Measurements from ENCODE around the gene UBL5. TPM values are rescaled to one million over a fixed set of nuclear protein-coding genes. Genes with fewer than 3 reads are reported as not detected.
"Not testable (repeated sequence)": the region's sequence is repeated elsewhere in the genome, so short reads cannot be mapped to it uniquely, and the experiment has no call there.

Gene UBL5
- total RNA-seq, 6 experiments from 2014 or later, result 152 to 303 (median 168) TPM

DNA sequence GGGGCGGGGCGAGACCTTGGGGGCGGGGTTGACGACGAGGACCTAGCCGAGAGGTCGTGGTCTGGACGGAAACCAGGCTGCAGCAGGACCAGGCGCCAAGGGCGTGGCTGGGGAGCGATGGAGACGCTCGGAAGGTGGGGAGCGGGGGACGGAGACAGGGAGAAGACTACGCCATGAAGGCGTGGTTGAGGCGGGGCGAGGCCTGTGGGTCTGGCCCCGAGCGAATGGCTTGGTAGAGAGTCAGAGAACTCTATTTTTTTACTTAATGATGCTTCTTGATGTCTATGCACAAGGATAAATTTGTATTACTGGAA, 8.2 kb upstream of the UBL5 start:
- under 1% methylated on average over 18 of the region's 21 CpGs for WGBS (ENCODE audit: insufficient coverage, low coverage, low lambda C conversion rate, missing lambda C conversion rate)
- DNase-seq (no peak), ATAC-seq (no peak)
- intact Hi-C loops (cut with DNase I), result no loop called here
- no peaks in the 10 kb centered on the region for H3K36me3 ChIP-seq
- H3K9me3 ChIP-seq, result no peaks in the 10 kb centered on the region
- peak overlapping the region; percentile 5 to 37 (median 14) for H3K4me3 ChIP-seq
- H3K27ac ChIP-seq, result no peak overlapping the region
- H3K27me3 ChIP-seq, result no peaks in the 10 kb centered on the region
- TF ChIP-seq, protein P1, sequence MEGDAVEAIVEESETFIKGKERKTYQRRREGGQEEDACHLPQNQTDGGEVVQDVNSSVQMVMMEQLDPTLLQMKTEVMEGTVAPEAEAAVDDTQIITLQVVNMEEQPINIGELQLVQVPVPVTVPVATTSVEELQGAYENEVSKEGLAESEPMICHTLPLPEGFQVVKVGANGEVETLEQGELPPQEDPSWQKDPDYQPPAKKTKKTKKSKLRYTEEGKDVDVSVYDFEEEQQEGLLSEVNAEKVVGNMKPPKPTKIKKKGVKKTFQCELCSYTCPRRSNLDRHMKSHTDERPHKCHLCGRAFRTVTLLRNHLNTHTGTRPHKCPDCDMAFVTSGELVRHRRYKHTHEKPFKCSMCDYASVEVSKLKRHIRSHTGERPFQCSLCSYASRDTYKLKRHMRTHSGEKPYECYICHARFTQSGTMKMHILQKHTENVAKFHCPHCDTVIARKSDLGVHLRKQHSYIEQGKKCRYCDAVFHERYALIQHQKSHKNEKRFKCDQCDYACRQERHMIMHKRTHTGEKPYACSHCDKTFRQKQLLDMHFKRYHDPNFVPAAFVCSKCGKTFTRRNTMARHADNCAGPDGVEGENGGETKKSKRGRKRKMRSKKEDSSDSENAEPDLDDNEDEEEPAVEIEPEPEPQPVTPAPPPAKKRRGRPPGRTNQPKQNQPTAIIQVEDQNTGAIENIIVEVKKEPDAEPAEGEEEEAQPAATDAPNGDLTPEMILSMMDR (IDR thresholded peaks at IDR 0.05), result no peak
- TF ChIP-seq POLR2A (IDR thresholded peaks at IDR 0.05), result no peak
- peaks cover 0 to 19% (median 3%) of the 10 kb centered on the region in 4 donors for H3K4me1 ChIP-seq

DNA sequence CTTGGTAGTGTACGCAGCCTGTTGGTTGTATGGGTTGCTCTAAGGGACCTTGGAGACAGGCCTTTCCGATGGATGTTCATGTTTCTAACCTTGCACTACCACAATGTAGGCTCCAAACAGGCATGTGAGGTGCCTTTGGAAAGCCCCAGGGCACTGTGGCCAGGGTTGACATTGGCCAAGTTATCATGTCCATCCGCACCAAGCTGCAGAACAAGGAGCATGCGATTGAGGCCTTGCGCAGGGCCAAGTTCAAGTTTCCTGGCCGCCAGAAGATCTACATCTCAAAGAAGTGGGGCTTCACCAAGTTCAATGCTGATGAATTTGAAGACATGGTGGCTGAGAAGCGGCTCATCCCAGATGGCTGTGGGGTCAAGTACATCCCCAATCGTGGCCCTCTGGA, 7.7 kb upstream of the UBL5 start:
- ATAC-seq; H3K4me3 ChIP-seq; H3K27ac ChIP-seq; intact Hi-C loops (cut with DNase I); H3K27me3 ChIP-seq; H3K9me3 ChIP-seq; DNase-seq; H3K36me3 ChIP-seq: not testable (repeated sequence)
- H3K4me1 ChIP-seq, result peaks cover 0 to 18% (median 3%) of the 10 kb centered on the region in 4 donors
- 87% methylated on average over 3 of the region's 8 CpGs for WGBS (ENCODE audit: insufficient coverage, low coverage, low lambda C conversion rate, missing lambda C conversion rate)

GRCh38 chr19:9823816-9824215, 3.9 kb upstream of the UBL5 start:
- intact Hi-C loops (cut with DNase I), result no loop called here
- Histone ChIP-seq H3K4me3 (no peak overlapping the region), H3K36me3 (no peaks in the 10 kb centered on the region), H3K4me1 (peaks cover 0 to 22% (median 3%) of the 10 kb centered on the region in 4 donors), H3K27ac (no peak overlapping the region), H3K27me3 (no peaks in the 10 kb centered on the region), H3K9me3 (no peaks in the 10 kb centered on the region)
- DNase-seq (no peak), ATAC-seq (no peak)
- no peak for TF ChIP-seq POLR2A (IDR thresholded peaks at IDR 0.05)
- TF ChIP-seq, protein P1 (IDR thresholded peaks at IDR 0.05), result no peak
- 94% methylated on average over 3 of the region's 5 CpGs for WGBS (ENCODE audit: insufficient coverage, low coverage, low lambda C conversion rate, missing lambda C conversion rate)

- ATAC-seq (no peak), DNase-seq (no peak)
- TF ChIP-seq POLR2A (IDR thresholded peaks at IDR 0.05), result no peak
- TF ChIP-seq, protein P1 (IDR thresholded peaks at IDR 0.05), result no peak
- Histone ChIP-seq H3K36me3 (peaks cover 0 to 11% (median 0%) of the 10 kb centered on the region in 4 donors), H3K27me3 (no peaks in the 10 kb centered on the region), H3K27ac (no peak overlapping the region), H3K4me3 (peak overlapping the region; percentile 80 to 91 (median 83)), H3K9me3 (no peaks in the 10 kb centered on the region), H3K4me1 (peaks cover 0 to 22% (median 5%) of the 10 kb centered on the region in 4 donors)
- WGBS (ENCODE audit: insufficient coverage, low coverage, low lambda C conversion rate, missing lambda C conversion rate), result 42% methylated on average over 11 of the region's 13 CpGs
- intact Hi-C loops (cut with DNase I), result no loop called here
These were observed 889 bp downstream of the UBL5 start for GRCh38 chr19:9828551-9829063.

GRCh38 chr19:9834307-9834725, 6.6 kb downstream of the UBL5 start:
- WGBS (ENCODE audit: insufficient coverage, low coverage, low lambda C conversion rate, missing lambda C conversion rate), result 66% methylated on average over 6 of the region's 6 CpGs
- DNase-seq, result no peak
- Histone ChIP-seq H3K4me3 (peak overlapping the region; percentile 77 to 97 (median 88)), H3K9me3 (no peaks in the 10 kb centered on the region), H3K27me3 (no peaks in the 10 kb centered on the region), H3K27ac (no peak overlapping the region), H3K4me1 (peaks cover 0 to 17% (median 2%) of the 10 kb centered on the region in 4 donors), H3K36me3 (peaks cover 0 to 17% (median 0%) of the 10 kb centered on the region in 4 donors)
- intact Hi-C loops (cut with DNase I), result no loop called here
- no peak for ATAC-seq
- TF ChIP-seq, protein P1 (IDR thresholded peaks at IDR 0.05), result no peak
- TF ChIP-seq POLR2A (IDR thresholded peaks at IDR 0.05), result no peak

Data from right lobe of liver (tissue), 6 donors.